ENCODE results near the gene YAP1.

DNA sequence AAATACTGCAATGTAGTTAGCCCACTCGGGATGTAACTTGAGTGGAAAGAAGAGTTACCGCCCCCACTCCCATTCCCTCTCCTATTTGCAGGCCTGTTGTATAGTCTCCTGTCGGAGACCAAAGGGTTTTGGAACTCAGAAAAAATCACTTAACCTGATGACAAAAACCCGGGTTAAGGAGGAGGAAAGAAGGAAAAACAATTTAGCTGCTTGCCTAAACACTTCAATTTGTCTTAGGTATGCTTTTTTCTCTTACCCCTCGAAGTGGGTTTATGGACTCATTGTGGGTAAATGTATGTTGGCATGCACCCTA is 2.2 kb downstream of the YAP1 start:
- TF ChIP-seq, protein P1, sequence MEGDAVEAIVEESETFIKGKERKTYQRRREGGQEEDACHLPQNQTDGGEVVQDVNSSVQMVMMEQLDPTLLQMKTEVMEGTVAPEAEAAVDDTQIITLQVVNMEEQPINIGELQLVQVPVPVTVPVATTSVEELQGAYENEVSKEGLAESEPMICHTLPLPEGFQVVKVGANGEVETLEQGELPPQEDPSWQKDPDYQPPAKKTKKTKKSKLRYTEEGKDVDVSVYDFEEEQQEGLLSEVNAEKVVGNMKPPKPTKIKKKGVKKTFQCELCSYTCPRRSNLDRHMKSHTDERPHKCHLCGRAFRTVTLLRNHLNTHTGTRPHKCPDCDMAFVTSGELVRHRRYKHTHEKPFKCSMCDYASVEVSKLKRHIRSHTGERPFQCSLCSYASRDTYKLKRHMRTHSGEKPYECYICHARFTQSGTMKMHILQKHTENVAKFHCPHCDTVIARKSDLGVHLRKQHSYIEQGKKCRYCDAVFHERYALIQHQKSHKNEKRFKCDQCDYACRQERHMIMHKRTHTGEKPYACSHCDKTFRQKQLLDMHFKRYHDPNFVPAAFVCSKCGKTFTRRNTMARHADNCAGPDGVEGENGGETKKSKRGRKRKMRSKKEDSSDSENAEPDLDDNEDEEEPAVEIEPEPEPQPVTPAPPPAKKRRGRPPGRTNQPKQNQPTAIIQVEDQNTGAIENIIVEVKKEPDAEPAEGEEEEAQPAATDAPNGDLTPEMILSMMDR (IDR thresholded peaks at IDR 0.05; ENCODE audit: low read depth, low read length, missing input control) = no peak
- TF ChIP-seq, protein P2, sequence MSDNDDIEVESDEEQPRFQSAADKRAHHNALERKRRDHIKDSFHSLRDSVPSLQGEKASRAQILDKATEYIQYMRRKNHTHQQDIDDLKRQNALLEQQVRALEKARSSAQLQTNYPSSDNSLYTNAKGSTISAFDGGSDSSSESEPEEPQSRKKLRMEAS (IDR thresholded peaks at IDR 0.05) = no peak
- TF ChIP-seq, protein P3, sequence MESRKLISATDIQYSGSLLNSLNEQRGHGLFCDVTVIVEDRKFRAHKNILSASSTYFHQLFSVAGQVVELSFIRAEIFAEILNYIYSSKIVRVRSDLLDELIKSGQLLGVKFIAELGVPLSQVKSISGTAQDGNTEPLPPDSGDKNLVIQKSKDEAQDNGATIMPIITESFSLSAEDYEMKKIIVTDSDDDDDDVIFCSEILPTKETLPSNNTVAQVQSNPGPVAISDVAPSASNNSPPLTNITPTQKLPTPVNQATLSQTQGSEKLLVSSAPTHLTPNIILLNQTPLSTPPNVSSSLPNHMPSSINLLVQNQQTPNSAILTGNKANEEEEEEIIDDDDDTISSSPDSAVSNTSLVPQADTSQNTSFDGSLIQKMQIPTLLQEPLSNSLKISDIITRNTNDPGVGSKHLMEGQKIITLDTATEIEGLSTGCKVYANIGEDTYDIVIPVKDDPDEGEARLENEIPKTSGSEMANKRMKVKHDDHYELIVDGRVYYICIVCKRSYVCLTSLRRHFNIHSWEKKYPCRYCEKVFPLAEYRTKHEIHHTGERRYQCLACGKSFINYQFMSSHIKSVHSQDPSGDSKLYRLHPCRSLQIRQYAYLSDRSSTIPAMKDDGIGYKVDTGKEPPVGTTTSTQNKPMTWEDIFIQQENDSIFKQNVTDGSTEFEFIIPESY (IDR thresholded peaks at IDR 0.05) = no peak
- TF ChIP-seq RAD21 (IDR thresholded peaks at IDR 0.05) = no peak
- no peak for TF ChIP-seq GABPA (IDR thresholded peaks at IDR 0.05 in 1 of 2, conservative IDR thresholded peaks at IDR 0.05 in 1 of 2)
- no peak for TF ChIP-seq TAF1 (conservative IDR thresholded peaks at IDR 0.05)
- TF ChIP-seq JUND (IDR thresholded peaks at IDR 0.05) = no peak
- TF ChIP-seq FOXA1 (IDR thresholded peaks at IDR 0.05) = no peak
- no peak for TF ChIP-seq YY1 (IDR thresholded peaks at IDR 0.05)
- TF ChIP-seq, protein P4, sequence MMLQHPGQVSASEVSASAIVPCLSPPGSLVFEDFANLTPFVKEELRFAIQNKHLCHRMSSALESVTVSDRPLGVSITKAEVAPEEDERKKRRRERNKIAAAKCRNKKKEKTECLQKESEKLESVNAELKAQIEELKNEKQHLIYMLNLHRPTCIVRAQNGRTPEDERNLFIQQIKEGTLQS (IDR thresholded peaks at IDR 0.05) = no peak
- no peak for TF ChIP-seq EGR1 (IDR thresholded peaks at IDR 0.05; ENCODE audit: low read depth in 2 of 2)
- TF ChIP-seq RXRA (IDR thresholded peaks at IDR 0.05) = no peak

All from liver (tissue), 3 donors.